Subcutaneous preadipocyte (primary cell): ENCODE measurements around the gene TSPAN7. TPM values are rescaled to one million over a fixed set of nuclear protein-coding genes. Genes with fewer than 3 reads are reported as not detected.

Experiments
- small RNA-seq: library from RNA; depleted of rRNA; stranded (forward); fragments of <200 nt; gene quantifications from one replicate; pipeline ENCODE3, GENCODE V24; 2012
- total RNA-seq: library from RNA; depleted of rRNA; stranded (reverse); fragments of >200 nt; gene quantifications from 2 replicates; pipeline ENCODE4 v1.2.3, GENCODE V29; 2012

TSPAN7 gene, protein sequence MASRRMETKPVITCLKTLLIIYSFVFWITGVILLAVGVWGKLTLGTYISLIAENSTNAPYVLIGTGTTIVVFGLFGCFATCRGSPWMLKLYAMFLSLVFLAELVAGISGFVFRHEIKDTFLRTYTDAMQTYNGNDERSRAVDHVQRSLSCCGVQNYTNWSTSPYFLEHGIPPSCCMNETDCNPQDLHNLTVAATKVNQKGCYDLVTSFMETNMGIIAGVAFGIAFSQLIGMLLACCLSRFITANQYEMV
- 0.37 TPM in 1 of 2 replicates, not detected in the other for total RNA-seq

DNA sequence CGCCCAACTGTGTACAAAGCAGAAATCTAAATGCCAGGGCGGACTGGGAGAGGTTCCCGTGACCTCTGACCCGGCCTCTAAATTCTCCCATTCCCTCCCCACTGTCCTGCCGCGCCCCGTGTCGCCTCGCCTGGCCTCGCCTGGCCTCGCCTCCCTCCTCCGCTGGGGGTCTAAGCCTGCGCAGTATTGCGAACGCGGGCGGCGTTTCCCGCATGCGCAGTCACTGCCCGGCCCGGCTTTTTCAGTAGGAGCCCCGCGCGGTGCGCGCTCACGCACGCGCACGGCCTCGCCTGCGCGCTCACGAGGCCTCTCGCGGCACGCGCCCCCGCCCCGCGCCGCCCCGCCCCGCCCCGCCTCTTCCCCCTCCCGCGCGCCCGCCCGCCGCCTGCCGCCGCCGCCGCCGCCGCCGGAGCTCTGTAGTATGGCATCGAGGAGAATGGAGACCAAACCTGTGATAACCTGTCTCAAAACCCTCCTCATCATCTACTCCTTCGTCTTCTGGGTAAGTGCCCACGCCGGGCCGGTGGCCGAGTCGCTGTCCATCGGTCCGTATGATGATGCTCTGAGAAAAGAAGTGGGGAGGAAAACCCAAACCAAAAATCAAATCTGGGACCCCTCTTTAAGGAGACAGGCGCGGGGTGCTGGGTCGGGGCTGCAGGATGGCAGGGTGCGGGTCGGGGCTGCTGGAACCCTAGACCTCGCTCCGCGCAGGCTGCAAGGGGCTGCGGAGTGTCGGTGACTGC, at the start of gene TSPAN7:
TSPAN7 (plus strand) TSS at position 417 of the 743 bp plus-strand sequence; CDS start at position 422, 5 bp downstream.

Small RNA genes within 50 kb of the gene (small RNA-seq; reads per million reads assigned to genes)
- gene RNU7-7P = not detected

Other genes with a start within 250 kb of the TSPAN7 start
- gene RPGR, start 234.0 kb upstream of the TSPAN7 start, total RNA-seq = 9.4 and 17.3 TPM in 2 replicates
- gene OTC, start 208.9 kb upstream of the TSPAN7 start, total RNA-seq = not detected in 2 replicates
- 93.1 and 119 TPM in 2 replicates for gene MID1IP1, start 239.9 kb downstream of the TSPAN7 start, total RNA-seq